ENCODE results near the gene DACH2.

DNA sequence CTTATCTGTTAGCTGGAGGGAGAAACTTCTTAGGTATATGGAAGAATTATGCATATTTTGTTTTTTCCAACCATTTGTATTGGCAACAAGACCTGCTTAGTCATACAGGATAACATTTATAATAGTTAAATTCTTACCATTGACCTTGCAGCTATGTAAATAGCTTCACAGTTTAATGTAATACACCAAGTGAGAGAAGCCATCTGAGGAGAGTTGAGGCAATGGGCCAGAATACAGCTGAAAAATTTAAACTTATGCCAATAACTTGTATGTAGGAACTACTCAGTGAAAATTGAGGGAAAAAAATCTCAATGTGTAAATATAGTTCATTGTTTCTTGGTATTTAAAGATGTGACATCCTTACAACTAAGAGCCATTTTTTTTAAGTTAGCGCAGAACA is 273.5 kb downstream of the DACH2 start:
- TF ChIP-seq CTCF (IDR thresholded peaks at IDR 0.05 in 4 of 5, conservative IDR thresholded peaks at IDR 0.05 in 1 of 5), result no peak
- no peak for TF ChIP-seq POLR2A (IDR thresholded peaks at IDR 0.05)
